WTC11 (cell line): ENCODE results near the gene COG5.

ENCODE experiments used
- CREM ChIP-seq: sonication (generic); formaldehyde crosslinking; IDR thresholded peaks from 2 replicates; pipeline ENCODE4 v1.8.1; 2022; ENCODE audit warnings: mild to moderate bottlenecking, missing genetic modification reagents, moderate library complexity
- ELF4 ChIP-seq: sonication (generic); formaldehyde crosslinking; IDR thresholded peaks from 2 replicates; pipeline ENCODE4 v1.8.1; 2022; ENCODE audit warnings: low read depth, mild to moderate bottlenecking, moderate library complexity, missing genetic modification reagents
- PRRX2 ChIP-seq: fragments of 250-450 bp; sonication (Bioruptor Pico); IDR thresholded peaks from 2 replicates; pipeline ENCODE4 v1.8.0; 2021; ENCODE audit warnings: mild to moderate bottlenecking
- SP1 ChIP-seq: sonication (generic); formaldehyde crosslinking; conservative IDR thresholded peaks from 2 replicates; pipeline ENCODE4 v1.8.1; 2022; ENCODE audit warnings: missing genetic modification reagents
- ZNF263 ChIP-seq: sonication (generic); formaldehyde crosslinking; IDR thresholded peaks from 2 replicates; pipeline ENCODE4 v1.8.1; 2022; ENCODE audit warnings: low read depth, mild to moderate bottlenecking, moderate library complexity, missing genetic modification reagents
- TF ChIP-seq, protein P1 (sequence below): fragments of 200-600 bp; IDR thresholded peaks from 2 replicates; pipeline ENCODE4 v1.8.0; 2022; ENCODE audit warnings: antibody characterized with exemption
- TF ChIP-seq, protein P2 (sequence below): sonication (generic); formaldehyde crosslinking; IDR thresholded peaks from 2 replicates; pipeline ENCODE4 v1.8.1; 2023; ENCODE audit warnings: mild to moderate bottlenecking, missing genetic modification reagents, moderate library complexity
- TF ChIP-seq, protein P3 (sequence below): sonication (generic); formaldehyde crosslinking; IDR thresholded peaks from 2 replicates; pipeline ENCODE4 v1.8.1; 2023; ENCODE audit warnings: mild to moderate bottlenecking, missing genetic modification reagents

DNA sequence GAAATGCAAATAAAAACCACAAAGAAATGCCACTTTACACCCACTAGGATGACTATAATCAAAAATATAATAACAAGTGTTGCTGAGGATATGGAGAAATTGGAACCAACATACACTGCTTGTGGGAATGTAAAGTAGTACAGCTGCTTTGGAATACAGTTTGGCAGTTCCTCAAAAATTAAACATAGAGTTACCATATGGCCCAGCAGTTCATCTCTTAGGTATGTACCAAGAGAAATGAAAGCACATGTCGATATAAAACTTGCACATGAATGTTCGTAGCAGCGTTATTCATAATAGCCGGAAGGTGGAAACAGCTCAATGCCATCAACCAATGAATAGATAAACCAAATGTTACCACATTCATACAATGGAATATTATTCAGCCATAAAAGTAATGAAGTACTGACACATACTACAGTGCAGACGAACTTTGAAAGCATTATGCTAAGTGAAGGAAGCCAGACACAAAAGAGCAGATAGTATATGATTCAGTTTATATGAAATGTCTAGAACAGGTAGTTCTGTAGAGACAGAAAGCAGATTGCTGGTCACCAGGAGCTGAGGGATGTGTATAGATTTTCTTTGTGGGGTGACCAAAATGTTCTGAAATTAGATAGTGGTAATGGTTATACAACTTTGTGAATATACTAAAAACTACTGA is 28.8 kb upstream of the COG5 start:
- TF ChIP-seq, protein P1, sequence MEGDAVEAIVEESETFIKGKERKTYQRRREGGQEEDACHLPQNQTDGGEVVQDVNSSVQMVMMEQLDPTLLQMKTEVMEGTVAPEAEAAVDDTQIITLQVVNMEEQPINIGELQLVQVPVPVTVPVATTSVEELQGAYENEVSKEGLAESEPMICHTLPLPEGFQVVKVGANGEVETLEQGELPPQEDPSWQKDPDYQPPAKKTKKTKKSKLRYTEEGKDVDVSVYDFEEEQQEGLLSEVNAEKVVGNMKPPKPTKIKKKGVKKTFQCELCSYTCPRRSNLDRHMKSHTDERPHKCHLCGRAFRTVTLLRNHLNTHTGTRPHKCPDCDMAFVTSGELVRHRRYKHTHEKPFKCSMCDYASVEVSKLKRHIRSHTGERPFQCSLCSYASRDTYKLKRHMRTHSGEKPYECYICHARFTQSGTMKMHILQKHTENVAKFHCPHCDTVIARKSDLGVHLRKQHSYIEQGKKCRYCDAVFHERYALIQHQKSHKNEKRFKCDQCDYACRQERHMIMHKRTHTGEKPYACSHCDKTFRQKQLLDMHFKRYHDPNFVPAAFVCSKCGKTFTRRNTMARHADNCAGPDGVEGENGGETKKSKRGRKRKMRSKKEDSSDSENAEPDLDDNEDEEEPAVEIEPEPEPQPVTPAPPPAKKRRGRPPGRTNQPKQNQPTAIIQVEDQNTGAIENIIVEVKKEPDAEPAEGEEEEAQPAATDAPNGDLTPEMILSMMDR: no peak
- no peak for TF ChIP-seq PRRX2 (CRISPR knock-in tag)
- TF ChIP-seq, protein P2, sequence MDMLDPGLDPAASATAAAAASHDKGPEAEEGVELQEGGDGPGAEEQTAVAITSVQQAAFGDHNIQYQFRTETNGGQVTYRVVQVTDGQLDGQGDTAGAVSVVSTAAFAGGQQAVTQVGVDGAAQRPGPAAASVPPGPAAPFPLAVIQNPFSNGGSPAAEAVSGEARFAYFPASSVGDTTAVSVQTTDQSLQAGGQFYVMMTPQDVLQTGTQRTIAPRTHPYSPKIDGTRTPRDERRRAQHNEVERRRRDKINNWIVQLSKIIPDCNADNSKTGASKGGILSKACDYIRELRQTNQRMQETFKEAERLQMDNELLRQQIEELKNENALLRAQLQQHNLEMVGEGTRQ (CRISPR knock-in tag): no peak
- no peak for TF ChIP-seq CREM (CRISPR knock-in tag)
- no peak for TF ChIP-seq ZNF263 (CRISPR knock-in tag)
- TF ChIP-seq ELF4 (CRISPR knock-in tag): no peak
- TF ChIP-seq, protein P3, sequence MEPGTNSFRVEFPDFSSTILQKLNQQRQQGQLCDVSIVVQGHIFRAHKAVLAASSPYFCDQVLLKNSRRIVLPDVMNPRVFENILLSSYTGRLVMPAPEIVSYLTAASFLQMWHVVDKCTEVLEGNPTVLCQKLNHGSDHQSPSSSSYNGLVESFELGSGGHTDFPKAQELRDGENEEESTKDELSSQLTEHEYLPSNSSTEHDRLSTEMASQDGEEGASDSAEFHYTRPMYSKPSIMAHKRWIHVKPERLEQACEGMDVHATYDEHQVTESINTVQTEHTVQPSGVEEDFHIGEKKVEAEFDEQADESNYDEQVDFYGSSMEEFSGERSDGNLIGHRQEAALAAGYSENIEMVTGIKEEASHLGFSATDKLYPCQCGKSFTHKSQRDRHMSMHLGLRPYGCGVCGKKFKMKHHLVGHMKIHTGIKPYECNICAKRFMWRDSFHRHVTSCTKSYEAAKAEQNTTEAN (CRISPR knock-in tag): no peak
- no peak for TF ChIP-seq SP1 (CRISPR knock-in tag)
